Skin epidermis (tissue), 12 donors: ENCODE results near the gene NEURL3.
A peak's percentile ranks its signal among the peaks of the same experiment; 100 is the strongest.
"Not testable (repeated sequence)": the region's sequence is repeated elsewhere in the genome, so short reads cannot be mapped to it uniquely, and the experiment has no call there.

Source experiments
- H3K27ac ChIP-seq, 21 experiments: fragments of 200-600 bp; sonication (generic) in 11 of 21; one replicate each; pipeline ENCODE4 v1.5.0; 2020; ENCODE audit warnings: mild to moderate bottlenecking in 3 of 21, inconsistent platforms in 2 of 21, moderate library complexity in 2 of 21
- H3K4me3 ChIP-seq, 7 experiments: fragments of 200-600 bp; sonication (generic) in 2 of 7; one replicate each; pipeline ENCODE4 v1.5.0; 2020; ENCODE audit warnings: inconsistent platforms in 2 of 7, mild to moderate bottlenecking in 2 of 7, moderate library complexity in 1 of 7

The NEURL3 gene

GRCh38 chr2:96495982-96496629 is 9.1 kb downstream of the NEURL3 start:
- Histone ChIP-seq H3K4me3 (no peak overlapping the region), H3K27ac (no peak overlapping the region)

DNA sequence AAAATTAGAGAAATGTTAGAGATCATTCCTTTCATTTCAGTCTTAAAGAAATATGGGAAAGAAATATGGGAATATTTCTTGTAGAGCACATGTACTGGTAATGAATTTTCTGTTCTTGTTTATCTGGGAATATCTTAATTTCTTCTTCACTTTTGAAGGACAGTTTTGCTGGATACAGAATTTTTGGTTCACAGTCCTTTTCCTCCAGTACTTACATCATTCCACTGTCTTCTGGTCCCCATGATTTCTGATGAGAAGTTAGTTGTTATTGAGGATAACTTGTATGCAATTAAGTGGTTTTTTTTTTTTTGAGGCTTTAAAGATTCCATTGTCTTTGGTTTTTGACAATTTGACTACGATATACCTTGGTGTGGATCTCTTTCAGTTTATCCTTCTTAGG is 11.0 kb downstream of the NEURL3 start:
- no peak overlapping the region for H3K4me3 ChIP-seq
- no peak overlapping the region for H3K27ac ChIP-seq

DNA sequence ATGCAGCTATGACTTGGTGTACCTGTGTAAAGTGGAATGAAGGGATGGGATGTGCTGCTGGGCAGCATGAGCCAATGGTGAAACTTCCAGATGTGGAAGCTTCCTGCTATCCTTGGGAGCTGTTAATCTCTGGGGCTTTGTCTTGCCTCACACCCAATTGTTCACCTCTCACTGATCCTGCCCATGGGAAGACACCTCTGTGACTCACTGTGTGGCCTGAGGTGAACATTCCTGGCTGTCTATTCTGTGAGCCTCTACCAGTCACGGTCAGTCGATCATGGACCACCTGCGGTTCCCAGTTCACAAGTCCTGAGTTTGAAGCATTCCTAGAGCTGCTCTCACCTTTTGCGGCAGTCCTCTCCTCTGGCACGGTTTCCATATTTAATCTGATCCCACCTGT is 12.1 kb downstream of the NEURL3 start:
- no peak overlapping the region for H3K27ac ChIP-seq
- H3K4me3 ChIP-seq = no peak overlapping the region

DNA sequence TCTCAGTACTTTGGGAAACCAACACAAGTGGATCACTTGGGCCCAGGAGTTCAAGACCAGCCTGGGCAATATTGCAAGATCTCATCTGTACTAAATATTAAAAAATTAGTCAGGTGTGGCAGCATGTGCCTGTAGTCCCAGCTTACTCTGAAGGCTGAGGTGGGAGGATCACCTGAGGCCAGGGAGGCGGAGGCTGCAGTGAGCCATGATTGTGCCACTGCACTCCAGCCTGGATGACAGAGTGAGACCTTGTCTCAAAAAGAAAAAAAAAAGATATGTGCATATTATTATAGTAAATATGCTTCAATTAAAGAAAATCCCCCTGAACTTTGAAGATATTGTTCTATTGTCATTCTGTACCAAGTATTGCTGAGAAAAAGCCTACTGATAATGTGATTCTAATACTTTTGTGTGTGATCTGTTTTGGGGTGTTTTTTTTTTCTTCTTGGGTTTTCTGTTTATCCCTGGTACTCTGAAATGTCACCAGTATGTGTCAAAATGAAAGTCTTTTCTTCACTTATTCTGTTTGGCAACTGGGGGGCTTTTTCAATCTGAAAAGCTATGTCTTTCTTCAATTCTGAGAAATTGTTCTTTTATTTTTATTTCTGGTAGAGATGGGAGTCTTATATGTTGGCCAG is 13.2 kb downstream of the NEURL3 start:
- Histone ChIP-seq H3K27ac (no peak overlapping the region), H3K4me3 (no peak overlapping the region)

DNA sequence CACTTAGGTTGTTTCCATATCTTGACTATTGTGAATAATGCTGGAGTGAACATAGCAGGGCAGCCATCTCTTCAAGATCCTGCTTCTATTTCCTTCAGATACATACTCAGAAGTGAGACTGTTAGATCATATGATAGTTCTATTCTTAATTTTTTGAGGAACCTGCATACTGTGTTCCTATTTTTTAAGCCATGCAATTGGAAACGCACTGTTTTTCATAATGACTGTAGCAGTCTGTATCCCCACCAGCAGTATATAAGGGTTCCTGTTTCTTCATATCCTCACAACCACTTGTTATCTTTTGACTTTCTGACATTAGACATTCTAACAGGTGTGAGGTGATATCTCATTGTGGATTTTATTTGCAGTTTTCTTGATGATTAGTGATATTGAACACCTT is 15.5 kb downstream of the NEURL3 start:
- Histone ChIP-seq H3K27ac (peak overlapping the region in 3 of 21 experiments; percentile 17 to 59 (median 18)), H3K4me3 (no peak overlapping the region)

DNA sequence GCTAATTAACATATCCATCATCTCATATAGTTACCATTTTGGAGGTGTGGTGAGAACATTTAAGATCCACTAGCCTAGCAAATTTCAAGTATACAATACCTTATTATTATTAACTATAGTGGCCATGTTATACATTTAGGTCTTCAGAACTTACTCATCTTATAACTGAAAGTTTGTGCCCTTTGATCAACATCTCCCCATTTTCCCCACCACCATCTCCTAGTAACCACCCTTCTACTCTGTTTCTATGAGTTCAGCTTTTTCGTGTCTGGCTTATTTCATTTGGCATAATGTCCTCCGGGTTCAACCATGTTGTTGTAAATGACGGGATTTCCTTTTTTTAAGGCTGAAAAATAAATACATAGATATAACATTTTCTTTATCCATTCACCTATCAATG is 15.9 kb downstream of the NEURL3 start:
- H3K27ac ChIP-seq = peak overlapping the region in 3 of 21 experiments; percentile 17 to 59 (median 18)
- H3K4me3 ChIP-seq = no peak overlapping the region

GRCh38 chr2:96486696-96487095 is 18.5 kb downstream of the NEURL3 start:
- Histone ChIP-seq H3K27ac (peak overlapping the region in 20 of 21 experiments; percentile 71 to 97 (median 85)), H3K4me3 (peak overlapping the region in 6 of 7 experiments; percentile 26 to 39 (median 29))

GRCh38 chr2:96485751-96486651 is 19.2 kb downstream of the NEURL3 start:
- peak overlapping the region; percentile 25 to 39 (median 28) for H3K4me3 ChIP-seq
- peak overlapping the region; percentile 66 to 97 (median 84) for H3K27ac ChIP-seq

DNA sequence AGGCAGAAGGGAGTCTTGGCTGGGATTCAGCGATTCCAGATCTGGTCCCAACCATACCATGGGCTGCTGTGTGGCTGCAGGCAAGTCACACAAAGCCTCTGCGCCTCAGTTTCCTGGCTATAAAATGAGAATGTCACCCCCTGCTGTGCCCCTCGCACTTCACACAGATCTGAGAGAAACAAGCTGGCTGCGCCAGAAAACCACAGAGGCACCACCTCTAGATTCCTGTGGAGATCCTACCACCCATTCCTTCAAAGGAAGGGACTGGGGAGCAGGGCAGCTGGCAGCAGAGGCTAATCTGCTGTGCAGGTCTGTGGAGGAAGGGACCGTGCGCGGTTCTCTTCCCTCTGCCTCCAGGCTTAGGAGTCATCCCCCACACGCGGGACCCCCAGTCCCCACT is 19.8 kb downstream of the NEURL3 start:
- Histone ChIP-seq H3K4me3 (peak overlapping the region in 5 of 7 experiments; percentile 26 to 39 (median 30)), H3K27ac (peak overlapping the region; percentile 66 to 97 (median 84))

- Histone ChIP-seq H3K27ac (peak overlapping the region in 1 of 21 experiments; percentile 97), H3K4me3 (no peak overlapping the region)
Observed at GRCh38 chr2:96484091-96484490, 21.1 kb downstream of the NEURL3 start.

DNA sequence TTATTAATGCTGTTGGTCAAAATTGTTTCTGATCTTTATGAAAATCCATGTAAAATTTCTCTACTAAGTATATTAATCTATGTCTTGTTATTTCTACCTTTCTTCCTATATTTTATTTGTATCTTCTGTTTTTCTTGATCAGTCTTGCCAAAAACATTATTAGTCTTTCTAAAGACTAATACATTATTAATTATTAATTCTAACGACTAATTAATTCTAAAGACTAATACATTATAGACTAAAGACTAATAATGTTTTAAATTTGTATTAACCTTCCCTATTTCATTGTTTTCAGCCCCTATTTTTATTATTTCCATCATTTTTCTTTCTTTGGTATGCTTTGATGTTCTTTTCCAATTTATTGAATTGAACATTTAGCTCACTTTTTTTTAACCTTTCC is 27.7 kb downstream of the NEURL3 start:
- Histone ChIP-seq H3K4me3 (no peak overlapping the region), H3K27ac (no peak overlapping the region)

DNA sequence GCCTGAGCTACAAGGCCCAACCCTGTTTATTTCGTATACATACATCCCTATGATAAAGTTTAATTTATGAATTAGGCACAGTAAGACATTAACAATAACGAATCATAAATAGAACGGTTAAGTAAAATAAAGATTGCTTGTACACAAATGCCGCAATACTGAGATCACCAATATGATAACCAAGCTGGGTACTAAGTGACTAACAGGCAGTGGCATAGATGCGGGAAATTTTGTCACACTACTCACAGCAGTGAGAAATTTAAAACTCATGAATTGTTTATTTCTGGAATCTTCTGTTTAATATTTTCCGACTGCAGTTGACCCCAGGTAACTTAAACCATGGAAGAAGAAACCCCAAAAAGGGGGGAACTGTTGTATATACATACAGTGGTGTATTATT is 33.4 kb downstream of the NEURL3 start:
- Histone ChIP-seq H3K27ac (no peak overlapping the region), H3K4me3 (no peak overlapping the region)

DNA sequence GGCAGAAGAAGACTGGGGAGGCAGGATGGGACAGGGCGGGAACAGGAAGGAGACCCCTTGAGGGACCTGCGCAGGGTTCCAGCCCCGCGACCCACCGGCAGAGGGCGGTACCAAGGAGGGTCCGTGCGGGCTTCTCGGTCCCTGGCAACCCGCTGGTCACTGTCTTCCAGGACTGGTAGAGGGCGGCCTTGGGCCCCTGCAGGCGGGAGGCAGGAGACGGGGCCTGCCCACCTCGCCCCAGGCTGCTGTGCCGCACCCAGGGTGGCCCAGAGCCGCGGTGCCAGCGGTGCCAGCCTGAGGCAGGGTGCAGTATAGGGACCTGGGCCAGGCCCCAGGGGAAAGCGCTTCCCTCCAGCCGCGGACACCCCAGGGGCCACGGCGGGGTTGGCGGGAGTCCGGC is 34.5 kb downstream of the NEURL3 start:
- no peak overlapping the region for H3K4me3 ChIP-seq

DNA sequence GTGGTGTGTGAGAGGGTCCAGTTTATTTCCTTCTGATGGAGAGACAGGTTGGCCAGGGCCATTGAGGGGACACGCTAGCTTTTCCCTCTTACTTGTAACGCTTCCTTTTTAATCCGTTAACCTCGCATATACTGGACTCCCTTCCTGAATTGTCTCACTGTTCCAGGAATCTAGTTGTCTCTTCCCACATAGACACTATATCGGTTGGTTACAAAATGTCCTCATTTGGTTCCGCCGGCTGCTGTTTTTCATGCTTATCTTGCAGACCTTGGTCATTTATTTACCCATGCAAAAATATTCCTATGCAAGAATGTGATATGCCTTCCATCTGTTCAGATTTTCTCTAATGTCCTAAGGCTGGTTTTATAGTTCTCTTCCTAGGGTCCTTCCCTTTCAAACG is 35.0 kb downstream of the NEURL3 start:
- Histone ChIP-seq H3K27ac (no peak overlapping the region), H3K4me3 (no peak overlapping the region)

More for the DNA sequence above, 34.5 kb downstream of the NEURL3 start:
- no peak overlapping the region for H3K27ac ChIP-seq

GRCh38 chr2:96468904-96469303 is 36.3 kb downstream of the NEURL3 start:
- no peak overlapping the region for H3K4me3 ChIP-seq
- no peak overlapping the region for H3K27ac ChIP-seq

GRCh38 chr2:96464651-96465050 is 40.5 kb downstream of the NEURL3 start:
- H3K27ac ChIP-seq = no peak overlapping the region
- no peak overlapping the region for H3K4me3 ChIP-seq

DNA sequence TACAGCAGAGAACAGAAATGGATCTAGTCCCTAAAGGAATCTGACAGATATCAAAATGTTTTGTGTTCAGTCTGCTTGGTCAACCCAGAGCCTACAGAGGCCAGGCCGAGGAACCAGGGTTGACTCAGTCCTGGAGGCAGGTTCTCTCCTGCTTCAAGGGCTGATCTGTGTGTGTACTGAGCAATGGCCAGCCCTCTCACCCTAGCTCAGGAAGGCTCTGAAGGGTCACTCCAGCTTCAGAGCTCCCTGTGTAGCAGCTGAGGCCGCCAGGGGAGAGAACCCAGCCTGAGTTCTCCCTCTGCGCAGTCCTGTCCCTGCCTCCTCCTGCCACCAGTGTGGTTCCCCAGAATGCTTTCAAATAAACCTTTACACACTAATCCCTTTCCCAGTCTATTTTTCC is 41.1 kb downstream of the NEURL3 start:
- H3K4me3 ChIP-seq = no peak overlapping the region
- no peak overlapping the region for H3K27ac ChIP-seq

DNA sequence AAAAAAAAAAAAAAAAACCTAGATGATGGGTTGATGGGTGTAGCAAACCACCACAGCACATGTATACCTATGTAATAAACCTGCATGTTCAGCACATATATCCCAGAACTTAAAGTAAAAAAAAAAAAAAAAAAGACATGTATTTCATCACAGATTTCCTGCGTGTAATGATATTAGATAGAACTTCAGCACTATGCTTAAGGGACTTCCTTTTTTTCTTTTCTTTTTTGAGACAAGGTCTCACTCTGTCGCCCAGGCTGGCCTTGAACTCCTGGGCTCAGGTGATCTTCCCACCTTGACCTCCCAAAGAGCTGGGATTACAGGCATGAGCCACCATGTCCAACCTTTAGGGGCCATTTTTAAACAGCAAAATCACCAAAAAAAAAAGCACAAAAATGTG is 42.0 kb downstream of the NEURL3 start:
- H3K4me3 ChIP-seq = no peak overlapping the region
- no peak overlapping the region for H3K27ac ChIP-seq

GRCh38 chr2:96461616-96462015 is 43.5 kb downstream of the NEURL3 start:
- not testable (repeated sequence) for H3K27ac ChIP-seq, H3K4me3 ChIP-seq

- no peak overlapping the region for H3K27ac ChIP-seq
- no peak overlapping the region for H3K4me3 ChIP-seq
Observed at GRCh38 chr2:96452053-96452452, 53.1 kb downstream of the NEURL3 start.

- Histone ChIP-seq H3K27ac (no peak overlapping the region), H3K4me3 (no peak overlapping the region)
Observed at GRCh38 chr2:96449637-96450036, 55.5 kb downstream of the NEURL3 start.
